GM15510 (cell line): Measurements from ENCODE around the gene JOSD2.

Source experiments
- POLR2A ChIP-seq: IDR thresholded peaks from 3 replicates; pipeline ENCODE4 v1.6.1; 2011; ENCODE audit warnings: borderline replicate concordance; ENCODE audit not compliant: insufficient read length; ENCODE audit errors: extremely low read depth

Gene JOSD2

DNA sequence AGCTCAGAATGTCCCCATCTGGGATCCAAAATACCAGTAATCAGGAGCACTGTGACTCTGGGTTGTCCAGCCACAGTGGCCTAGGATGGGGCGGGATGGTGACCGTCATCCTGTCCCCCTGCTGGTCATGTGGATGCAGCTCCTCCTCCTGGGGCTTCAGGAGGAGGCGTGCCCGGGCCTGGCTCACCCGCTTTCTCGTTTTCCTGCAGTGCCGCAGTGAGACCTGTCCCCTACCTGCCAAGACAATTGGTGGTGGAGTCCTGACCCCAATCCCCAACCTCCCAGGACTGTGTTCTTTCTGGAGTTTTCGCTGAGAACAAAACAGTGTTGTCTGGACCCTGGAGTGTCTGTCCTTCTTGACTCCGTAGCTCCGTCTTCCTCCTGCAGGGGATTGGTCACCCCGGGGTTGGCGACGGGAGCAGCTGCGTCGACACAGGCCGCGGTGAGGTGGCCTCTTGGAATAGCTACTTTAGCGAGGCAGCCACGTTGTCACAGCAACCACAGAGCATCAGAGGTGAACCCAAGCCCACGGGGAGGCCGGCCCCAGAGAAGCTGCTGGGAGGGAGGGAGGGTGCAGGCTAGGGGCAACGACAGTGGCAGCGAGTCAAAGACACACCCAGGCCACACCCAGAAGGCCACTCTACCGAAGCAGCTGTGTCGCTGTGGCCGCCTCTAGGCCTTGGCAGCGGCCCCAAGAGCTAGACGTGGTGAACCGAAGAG lies 44.8 kb downstream of the JOSD2 start:
- no peak for TF ChIP-seq POLR2A

DNA sequence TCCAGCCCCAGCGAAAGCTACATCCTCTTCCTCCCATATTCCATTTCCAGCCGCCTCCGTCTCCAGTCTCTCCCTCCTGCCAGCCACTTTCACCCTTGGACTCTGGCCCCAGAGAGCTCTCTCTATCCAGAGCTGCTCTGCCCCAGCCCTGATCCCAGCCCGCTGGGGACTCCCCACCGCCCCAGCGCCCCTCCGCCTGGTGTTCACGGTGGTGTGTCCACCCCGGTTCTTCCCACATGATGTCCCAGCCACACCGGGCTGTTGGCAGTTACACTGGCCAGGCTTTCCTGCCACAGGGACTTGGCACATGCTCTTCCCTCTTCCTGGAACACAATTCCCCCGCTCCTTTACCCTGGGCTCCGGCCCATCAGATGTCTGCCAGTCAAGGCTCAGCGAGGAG lies 46.0 kb downstream of the JOSD2 start:
- TF ChIP-seq POLR2A, result no peak

DNA sequence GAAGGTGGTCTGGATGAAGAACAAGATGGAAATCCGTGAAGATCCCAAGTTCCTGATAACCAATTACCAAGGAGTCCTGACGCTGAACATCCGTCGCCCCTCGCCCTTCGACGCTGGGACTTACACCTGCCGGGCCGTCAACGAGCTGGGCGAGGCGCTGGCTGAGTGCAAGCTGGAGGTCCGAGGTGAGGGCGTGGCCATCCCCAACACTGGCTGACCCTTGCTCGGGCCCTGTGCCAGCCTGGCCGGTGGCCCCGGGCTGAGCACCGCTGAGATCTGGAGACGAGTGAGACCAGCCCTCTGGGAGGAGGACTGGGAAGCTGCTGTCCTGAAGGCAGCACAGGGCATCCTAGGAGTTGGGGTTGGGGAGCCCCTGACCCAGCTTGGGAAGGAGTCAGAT lies 46.6 kb downstream of the JOSD2 start:
- no peak for TF ChIP-seq POLR2A

DNA sequence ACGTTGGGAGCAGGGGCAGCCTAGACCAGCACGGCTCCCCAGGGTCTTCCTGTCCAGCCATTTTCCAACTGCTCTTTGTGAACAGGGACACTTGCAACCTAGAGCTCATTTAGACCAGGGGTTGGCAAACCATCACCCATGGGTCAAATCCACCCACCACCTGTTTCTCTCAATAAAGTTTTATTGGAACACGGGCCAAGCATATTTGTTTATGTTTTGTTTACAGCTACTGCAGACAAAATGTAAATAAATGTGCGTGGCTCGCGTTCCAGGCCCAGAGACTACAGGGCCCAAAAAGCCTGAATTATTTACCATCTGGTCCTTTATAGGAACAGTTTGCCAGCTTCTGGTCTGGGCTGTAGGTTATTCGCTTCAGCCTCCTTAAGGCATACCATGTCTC lies 48.0 kb downstream of the JOSD2 start:
- TF ChIP-seq POLR2A, result no peak

DNA sequence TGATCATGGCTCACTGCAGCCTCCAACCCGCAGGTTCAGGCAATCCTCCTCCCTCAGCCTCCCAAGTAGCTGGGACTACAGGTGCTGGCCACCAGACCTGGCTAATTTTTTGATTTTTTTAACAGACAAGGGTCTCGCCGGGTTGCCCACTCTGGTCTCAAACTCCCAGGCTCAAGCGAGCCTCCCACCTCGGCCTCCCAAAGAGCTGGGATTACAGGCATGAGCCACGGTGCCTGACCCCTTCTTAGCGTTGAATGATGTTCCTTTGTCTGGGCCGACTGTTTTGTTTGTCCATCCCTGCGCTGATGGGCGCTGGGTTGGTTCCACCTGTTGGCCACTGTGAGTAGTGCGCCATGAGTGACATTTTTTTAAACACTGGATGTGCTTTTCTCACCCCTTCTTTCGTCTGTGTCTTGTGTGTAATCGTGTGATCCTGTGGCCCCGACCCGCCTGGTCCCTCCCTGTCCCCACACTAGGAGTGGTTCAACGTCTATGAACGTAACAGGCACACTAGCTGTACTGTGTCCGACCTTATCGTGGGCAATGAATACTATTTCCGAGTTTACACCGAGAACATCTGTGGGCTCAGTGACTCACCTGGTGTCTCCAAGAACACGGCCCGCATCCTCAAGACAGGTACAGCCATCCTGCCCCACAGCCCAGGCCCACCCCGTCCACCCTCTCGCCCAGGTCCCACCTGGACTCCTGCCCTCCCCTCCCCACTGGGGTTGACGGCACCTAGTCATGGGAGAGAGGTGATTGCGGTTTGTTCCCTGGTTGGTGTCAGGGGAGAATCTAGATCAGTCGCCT lies 49.7 kb downstream of the JOSD2 start:
- TF ChIP-seq POLR2A, result peak; percentile 21

DNA sequence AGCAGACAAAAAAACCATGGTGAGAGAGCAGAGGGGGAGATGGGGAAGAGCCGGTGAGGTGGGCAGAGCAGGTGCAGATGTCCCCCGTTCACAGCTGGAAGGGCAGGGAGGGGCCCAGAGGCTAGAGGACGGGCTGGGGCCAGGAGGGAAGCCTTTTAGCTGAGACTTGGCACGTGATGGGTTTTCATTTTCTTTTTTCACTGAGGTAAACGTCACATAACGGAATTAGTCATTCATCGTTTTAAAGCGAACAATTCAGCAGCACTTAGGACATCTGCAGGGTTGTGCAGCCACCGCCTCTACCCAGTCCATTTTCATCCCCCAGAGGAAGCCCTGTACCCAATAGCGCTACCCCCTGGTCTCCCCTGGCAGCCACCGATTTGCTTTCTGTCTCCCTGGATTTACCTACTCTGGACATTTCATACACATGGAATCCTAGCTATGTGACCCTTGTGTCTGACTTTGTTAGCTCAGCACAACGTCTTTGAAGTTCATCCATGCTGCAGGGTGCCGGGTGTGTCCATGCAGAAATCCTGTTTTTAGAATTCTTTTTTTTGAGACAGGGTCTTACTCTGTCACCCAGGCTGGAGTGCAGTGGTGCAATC lies 50.7 kb downstream of the JOSD2 start:
- peak; percentile 42 for TF ChIP-seq POLR2A

DNA sequence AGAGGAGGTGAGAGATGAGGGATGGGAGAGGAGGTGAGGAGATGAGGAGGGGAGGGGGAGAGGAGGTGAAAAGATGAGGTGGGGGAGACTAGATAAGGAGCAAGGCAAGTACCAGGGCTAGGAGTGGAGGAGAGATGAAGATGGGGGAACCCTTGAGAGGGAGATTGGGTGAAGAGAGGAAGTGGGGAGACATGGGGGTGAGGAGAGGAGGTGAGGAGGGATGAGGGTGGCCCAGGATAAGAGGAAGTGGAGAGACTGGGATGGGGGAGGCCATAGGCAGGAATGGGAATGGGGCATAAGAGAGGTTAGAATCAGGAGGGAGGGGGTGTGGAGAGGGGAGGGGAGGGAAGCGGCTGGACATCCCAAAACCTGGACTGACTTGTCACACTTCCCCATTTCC lies 51.4 kb downstream of the JOSD2 start:
- no peak for TF ChIP-seq POLR2A

DNA sequence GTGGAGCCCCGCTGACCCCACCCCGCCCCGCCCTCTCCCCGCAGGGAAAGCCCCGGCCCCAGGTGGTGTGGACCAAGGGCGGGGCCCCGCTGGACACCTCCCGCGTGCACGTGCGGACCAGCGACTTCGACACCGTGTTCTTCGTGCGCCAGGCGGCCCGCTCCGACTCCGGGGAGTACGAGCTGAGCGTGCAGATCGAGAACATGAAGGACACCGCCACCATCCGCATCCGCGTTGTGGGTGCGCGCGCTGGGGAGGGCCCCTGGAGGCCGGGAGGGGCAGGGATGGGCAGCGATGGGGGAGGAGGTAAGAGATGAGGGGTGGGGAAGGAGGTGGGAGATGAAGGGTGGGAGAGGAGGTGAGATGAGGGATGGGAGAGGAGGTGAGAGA lies 51.9 kb downstream of the JOSD2 start:
- TF ChIP-seq POLR2A, result no peak

DNA sequence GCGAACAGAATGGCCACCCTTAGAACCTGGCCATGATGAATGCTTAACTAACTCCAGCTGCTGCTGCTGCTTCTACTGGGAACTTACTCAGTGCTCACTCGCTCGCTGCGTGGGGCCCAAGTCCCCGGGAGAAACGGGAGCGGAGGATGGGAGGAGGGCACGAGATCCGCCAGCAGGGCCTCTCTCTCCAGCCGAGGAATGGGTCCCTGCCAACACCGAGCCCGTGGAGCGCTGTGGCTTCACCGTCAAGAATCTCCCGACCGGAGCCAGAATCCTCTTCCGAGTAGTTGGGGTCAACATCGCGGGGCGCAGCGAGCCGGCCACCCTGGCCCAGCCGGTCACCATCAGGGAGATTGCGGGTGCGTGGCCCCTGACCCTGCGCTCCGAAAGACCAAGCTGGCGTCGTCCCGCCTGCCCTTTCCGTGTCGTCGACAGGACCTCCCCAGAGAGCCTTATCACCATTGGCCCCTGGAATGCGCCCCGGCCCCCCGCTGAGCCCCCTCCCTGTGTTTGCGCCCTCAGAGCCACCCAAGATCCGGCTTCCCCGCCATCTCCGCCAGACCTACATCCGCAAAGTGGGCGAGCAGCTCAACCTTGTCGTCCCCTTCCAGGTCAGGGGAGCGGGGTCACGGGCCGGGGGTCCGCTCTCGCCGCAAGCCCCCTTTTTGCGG lies 52.5 kb downstream of the JOSD2 start:
- no peak for TF ChIP-seq POLR2A

DNA sequence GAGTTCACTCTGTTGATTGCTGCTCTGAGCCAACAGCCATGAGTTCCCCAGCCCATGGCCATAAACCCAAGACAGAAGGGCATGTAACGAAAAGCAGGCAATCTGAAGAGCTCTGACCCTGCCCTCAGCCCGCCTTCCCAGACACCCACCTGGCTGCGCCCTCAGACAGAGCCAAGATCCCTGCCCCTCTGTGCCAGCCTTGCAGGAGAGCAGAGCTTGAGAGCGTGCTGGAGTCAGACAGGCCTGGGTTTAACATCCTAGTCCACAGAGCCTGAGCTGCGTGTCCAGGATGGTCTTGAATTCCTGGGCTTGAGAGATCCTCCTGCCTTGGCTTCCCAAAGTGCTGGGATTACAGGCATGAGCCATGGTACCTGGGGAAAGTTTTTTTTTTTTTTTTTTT lies 53.7 kb downstream of the JOSD2 start:
- TF ChIP-seq POLR2A, result no peak
